A673 (cell line): ENCODE measurements around the gene SRP9.

Source experiments
- CTCF ChIP-seq: fragments of 300-800, 200-600 bp; sonication (generic); conservative IDR thresholded peaks from 2 replicates; pipeline ENCODE4 v1.5.1; 2017; ENCODE audit warnings: low read depth, mild to moderate bottlenecking, antibody characterized with exemption, low read length, moderate library complexity, mixed read lengths
- EZH2 ChIP-seq: fragments of 200-600 bp; sonication (generic); IDR thresholded peaks from 2 replicates; pipeline ENCODE4 v1.6.1; 2017; ENCODE audit warnings: borderline replicate concordance, low read depth, mild to moderate bottlenecking, mixed read lengths, antibody characterized with exemption, low read length; ENCODE audit not compliant: poor library complexity, severe bottlenecking

- no peak for TF ChIP-seq EZH2
- TF ChIP-seq CTCF: no peak
Measured at GRCh38 chr1:225770561-225771248, 6.9 kb upstream of the SRP9 start.
